Thyroid gland (tissue), 4 donors: Measurements from ENCODE around the gene OR10J5. TPM values are rescaled to one million over a fixed set of nuclear protein-coding genes. Genes with fewer than 3 reads are reported as not detected.
"Not testable (repeated sequence)": the region's sequence is repeated elsewhere in the genome, so short reads cannot be mapped to it uniquely, and the experiment has no call there.

ENCODE experiments used
- DNase-seq, 2 donors: peaks; one replicate each; pipeline ENCODE4 v3.0.0-alpha.2; 2019
- H3K27ac ChIP-seq, 3 donors: fragments of 200-600 bp; sonication (generic); 1 replicate in 2 of 3; 2 replicates in 1 of 3; pipeline ENCODE4 v1.5.1; 2016 to 2019; ENCODE audit warnings: mild to moderate bottlenecking in 1 of 3, moderate library complexity in 1 of 3
- H3K27me3 ChIP-seq: fragments of 200-600 bp; sonication (generic); one replicate; pipeline ENCODE4 v1.5.1; 2019
- H3K36me3 ChIP-seq, 2 donors: fragments of 200-600 bp; sonication (generic); one replicate each; pipeline ENCODE4 v1.5.1; 2016 to 2019
- H3K4me1 ChIP-seq, 2 donors: fragments of 200-600 bp; sonication (generic); one replicate each; pipeline ENCODE4 v1.5.1; 2017 to 2019
- H3K4me3 ChIP-seq, 3 donors: fragments of 200-600 bp; sonication (generic); replicated peaks in 1 of 3; 1 replicate in 2 of 3; 2 replicates in 1 of 3; pipeline ENCODE4 v1.5.1; 2016; ENCODE audit warnings: mild to moderate bottlenecking in 1 of 3
- H3K9me3 ChIP-seq: fragments of 200-600 bp; sonication (generic); one replicate; pipeline ENCODE4 v1.5.1; 2017
- POLR2A ChIP-seq, 2 donors: fragments of 450-650 bp; IDR thresholded peaks; one replicate each; pipeline ENCODE4 v1.6.1; 2017; ENCODE audit warnings: antibody characterized with exemption in 2 of 2, mild to moderate bottlenecking in 2 of 2, moderate library complexity in 1 of 2
- WGBS, 2 donors: methylation state at CpG; one replicate each; pipeline ENCODE4 v1.1.5; 2017; 5-methylcytosine and 5-hydroxymethylcytosine counted together
- intact Hi-C: fragments of 100-400 bp; cut with DNase I; formaldehyde crosslinking; loops from one replicate; pipeline ENCODE4 v1.15.1; 2023
- total RNA-seq, 4 donors: library from RNA; depleted of rRNA; stranded (reverse); fragments of >200 nt; gene quantifications; one replicate each; pipeline ENCODE4 v1.2.3, GENCODE V29; 2016
- TF ChIP-seq, protein P1 (sequence below), 6 experiments: fragments of 200-600 bp in 3 of 6; fragments of 450-650 bp in 3 of 6; sonication (generic) in 3 of 6; IDR thresholded peaks; one replicate each; pipeline ENCODE4 v1.5.1; 2016 to 2019; ENCODE audit warnings: antibody characterized with exemption in 6 of 6, mild to moderate bottlenecking in 2 of 6, inconsistent platforms in 1 of 6, moderate library complexity in 1 of 6

Gene OR10J5
- total RNA-seq, 4 donors from 2014 or later = not detected

DNA sequence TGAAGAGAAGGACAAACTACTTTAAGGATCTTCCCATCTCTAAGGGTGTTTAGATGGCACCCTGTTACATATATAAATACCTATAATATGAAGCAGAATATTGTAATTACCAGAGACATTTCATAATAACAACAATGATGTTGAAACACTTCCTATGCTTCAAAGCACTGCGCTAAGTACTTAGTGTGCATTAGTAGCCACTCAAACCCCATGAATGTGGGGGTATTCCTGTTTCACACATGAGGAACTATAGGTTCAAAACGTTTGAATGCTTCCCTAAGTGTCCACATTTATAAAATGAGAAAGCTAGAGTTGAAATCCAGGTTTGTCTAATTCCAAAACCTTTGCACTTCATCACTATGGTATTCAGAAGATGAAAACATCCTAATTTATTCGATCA lies 18.5 kb upstream of the OR10J5 start:
- Histone ChIP-seq H3K36me3 (no peaks in the 10 kb centered on the region), H3K27me3 (no peaks in the 10 kb centered on the region), H3K4me3 (no peak overlapping the region), H3K9me3 (no peaks in the 10 kb centered on the region), H3K4me1 (no peaks in the 10 kb centered on the region), H3K27ac (no peak overlapping the region)
- WGBS, 2 donors = 57 to 60% methylated on average over 3 of the region's 3 CpGs
- TF ChIP-seq, protein P1, sequence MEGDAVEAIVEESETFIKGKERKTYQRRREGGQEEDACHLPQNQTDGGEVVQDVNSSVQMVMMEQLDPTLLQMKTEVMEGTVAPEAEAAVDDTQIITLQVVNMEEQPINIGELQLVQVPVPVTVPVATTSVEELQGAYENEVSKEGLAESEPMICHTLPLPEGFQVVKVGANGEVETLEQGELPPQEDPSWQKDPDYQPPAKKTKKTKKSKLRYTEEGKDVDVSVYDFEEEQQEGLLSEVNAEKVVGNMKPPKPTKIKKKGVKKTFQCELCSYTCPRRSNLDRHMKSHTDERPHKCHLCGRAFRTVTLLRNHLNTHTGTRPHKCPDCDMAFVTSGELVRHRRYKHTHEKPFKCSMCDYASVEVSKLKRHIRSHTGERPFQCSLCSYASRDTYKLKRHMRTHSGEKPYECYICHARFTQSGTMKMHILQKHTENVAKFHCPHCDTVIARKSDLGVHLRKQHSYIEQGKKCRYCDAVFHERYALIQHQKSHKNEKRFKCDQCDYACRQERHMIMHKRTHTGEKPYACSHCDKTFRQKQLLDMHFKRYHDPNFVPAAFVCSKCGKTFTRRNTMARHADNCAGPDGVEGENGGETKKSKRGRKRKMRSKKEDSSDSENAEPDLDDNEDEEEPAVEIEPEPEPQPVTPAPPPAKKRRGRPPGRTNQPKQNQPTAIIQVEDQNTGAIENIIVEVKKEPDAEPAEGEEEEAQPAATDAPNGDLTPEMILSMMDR (IDR thresholded peaks at IDR 0.05) = no peak
- TF ChIP-seq POLR2A (IDR thresholded peaks at IDR 0.05) = no peak
- intact Hi-C loops = no loop called here
- DNase-seq = no peak

DNA sequence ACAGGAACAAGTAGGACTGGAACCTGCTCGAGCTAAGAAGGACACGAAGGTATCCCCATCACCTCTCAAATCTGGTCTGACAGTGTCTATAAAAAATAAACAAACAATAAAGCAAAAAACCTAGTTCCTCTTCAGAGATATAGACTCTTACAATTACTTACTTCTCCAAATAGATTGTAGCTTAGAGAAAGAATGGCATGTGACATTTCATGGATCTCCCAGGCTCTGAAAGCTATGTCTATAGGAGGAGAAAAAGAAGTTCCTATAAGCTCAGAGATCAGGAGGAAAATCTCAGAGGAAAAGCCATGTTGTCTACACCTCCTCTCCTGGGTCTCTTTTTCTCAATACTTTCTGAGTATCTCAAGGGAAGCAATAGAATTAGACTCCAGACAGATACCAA lies 12.3 kb upstream of the OR10J5 start:
- no peaks in the 10 kb centered on the region for H3K36me3 ChIP-seq
- intact Hi-C loops = no loop called here
- no peak overlapping the region for H3K4me3 ChIP-seq
- no peaks in the 10 kb centered on the region for H3K9me3 ChIP-seq
- no peaks in the 10 kb centered on the region for H3K4me1 ChIP-seq
- H3K27ac ChIP-seq = no peak overlapping the region
- no peaks in the 10 kb centered on the region for H3K27me3 ChIP-seq
- TF ChIP-seq, protein P1 (IDR thresholded peaks at IDR 0.05) = no peak
- TF ChIP-seq POLR2A (IDR thresholded peaks at IDR 0.05) = no peak
- WGBS, 2 donors = 70 to 81% methylated on average over 2 of the region's 2 CpGs
- DNase-seq = no peak

- no peaks in the 10 kb centered on the region for H3K4me1 ChIP-seq
- intact Hi-C loops = no loop called here
- H3K9me3 ChIP-seq = no peaks in the 10 kb centered on the region
- H3K4me3 ChIP-seq = no peak overlapping the region
- H3K36me3 ChIP-seq = no peaks in the 10 kb centered on the region
- no peak overlapping the region for H3K27ac ChIP-seq
- DNase-seq = no peak
- TF ChIP-seq, protein P1 (IDR thresholded peaks at IDR 0.05) = no peak
- no peak for TF ChIP-seq POLR2A (IDR thresholded peaks at IDR 0.05)
- H3K27me3 ChIP-seq = no peaks in the 10 kb centered on the region
Observed at GRCh38 chr1:159532922-159533321, 2.9 kb downstream of the OR10J5 start.

DNA sequence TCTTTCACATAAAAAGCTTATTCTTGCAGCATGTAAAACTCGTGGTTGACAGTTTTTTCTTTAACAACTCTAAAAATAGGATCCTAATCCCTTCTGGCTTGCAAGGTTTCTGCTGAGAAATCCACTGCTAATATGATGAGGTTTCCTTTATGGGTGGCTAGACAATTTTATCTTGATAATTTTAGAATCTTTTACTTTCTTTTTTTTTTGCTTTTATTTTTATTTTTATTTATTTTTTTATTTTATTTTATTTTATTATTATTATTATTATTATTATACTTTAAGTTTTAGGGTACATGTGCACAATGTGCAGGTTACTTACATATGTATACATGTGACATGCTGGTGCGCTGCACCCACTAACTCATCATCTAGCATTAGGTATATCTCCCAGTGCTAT lies 11.0 kb downstream of the OR10J5 start:
- 70 to 71% methylated on average over 2 of the region's 2 CpGs for WGBS, 2 donors
- DNase-seq = not testable (repeated sequence)

DNA sequence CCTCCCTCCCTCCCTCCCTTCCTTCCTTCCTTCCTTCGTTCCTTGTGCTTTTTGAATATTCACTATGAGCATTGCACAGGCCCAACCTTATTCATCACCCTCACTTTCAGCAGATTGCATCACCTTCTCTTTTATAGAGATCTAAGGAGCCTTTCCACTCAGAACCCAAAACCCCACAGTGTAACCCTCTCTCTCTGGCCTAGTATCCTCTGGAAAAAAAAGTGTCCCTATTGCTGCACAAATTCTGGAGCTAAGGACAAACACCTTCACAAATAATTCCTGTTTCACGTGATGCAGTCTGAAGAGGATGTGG lies 25.6 kb downstream of the OR10J5 start:
- intact Hi-C loops = no loop called here
- WGBS, 2 donors = 64 to 65% methylated on average over 2 of the region's 2 CpGs
- Histone ChIP-seq H3K4me1 (no peaks in the 10 kb centered on the region), H3K9me3 (no peaks in the 10 kb centered on the region), H3K27ac (no peak overlapping the region), H3K36me3 (no peaks in the 10 kb centered on the region), H3K4me3 (no peak overlapping the region), H3K27me3 (no peaks in the 10 kb centered on the region)
- TF ChIP-seq, protein P1 (IDR thresholded peaks at IDR 0.05) = no peak
- TF ChIP-seq POLR2A (IDR thresholded peaks at IDR 0.05) = no peak
- no peak for DNase-seq

More for the DNA sequence above, 11.0 kb downstream of the OR10J5 start:
- H3K27me3 ChIP-seq, intact Hi-C loops, H3K27ac ChIP-seq, H3K9me3 ChIP-seq, H3K4me3 ChIP-seq, H3K4me1 ChIP-seq, H3K36me3 ChIP-seq: not testable (repeated sequence)
